SK-N-MC (cell line): ENCODE data around the gene EXT2.

Experiments used
- EZH2 ChIP-seq: fragments of 200-600 bp; sonication (generic); IDR thresholded peaks from one replicate; pipeline ENCODE4 v1.6.1; 2017; ENCODE audit warnings: antibody characterized with exemption
- POLR2AphosphoS5 ChIP-seq: IDR thresholded peaks from 2 replicates; pipeline ENCODE4 v1.6.1; 2012; ENCODE audit warnings: mild to moderate bottlenecking, low read depth, low read length, borderline replicate concordance

- TF ChIP-seq POLR2AphosphoS5 = no peak
- no peak for TF ChIP-seq EZH2
Measured at GRCh38 chr11:44138286-44138685, 42.8 kb downstream of the EXT2 start.
